Measurements from ENCODE around the gene CACNA1D. TPM values are rescaled to one million over a fixed set of nuclear protein-coding genes. Genes with fewer than 3 reads are reported as not detected.

Gene CACNA1D
- total RNA-seq, 1 donor from 2014 or later, result 2.8 TPM

DNA sequence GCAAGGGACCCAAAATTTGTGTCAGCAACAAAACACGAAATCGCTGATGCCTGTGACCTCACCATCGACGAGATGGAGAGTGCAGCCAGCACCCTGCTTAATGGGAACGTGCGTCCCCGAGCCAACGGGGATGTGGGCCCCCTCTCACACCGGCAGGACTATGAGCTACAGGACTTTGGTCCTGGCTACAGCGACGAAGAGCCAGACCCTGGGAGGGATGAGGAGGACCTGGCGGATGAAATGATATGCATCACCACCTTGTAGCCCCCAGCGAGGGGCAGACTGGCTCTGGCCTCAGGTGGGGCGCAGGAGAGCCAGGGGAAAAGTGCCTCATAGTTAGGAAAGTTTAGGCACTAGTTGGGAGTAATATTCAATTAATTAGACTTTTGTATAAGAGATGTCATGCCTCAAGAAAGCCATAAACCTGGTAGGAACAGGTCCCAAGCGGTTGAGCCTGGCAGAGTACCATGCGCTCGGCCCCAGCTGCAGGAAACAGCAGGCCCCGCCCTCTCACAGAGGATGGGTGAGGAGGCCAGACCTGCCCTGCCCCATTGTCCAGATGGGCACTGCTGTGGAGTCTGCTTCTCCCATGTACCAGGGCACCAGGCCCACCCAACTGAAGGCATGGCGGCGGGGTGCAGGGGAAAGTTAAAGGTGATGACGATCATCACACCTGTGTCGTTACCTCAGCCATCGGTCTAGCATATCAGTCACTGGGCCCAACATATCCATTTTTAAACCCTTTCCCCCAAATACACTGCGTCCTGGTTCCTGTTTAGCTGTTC lies 316.9 kb downstream of the CACNA1D start:
- no peaks in the 10 kb centered on the region for H3K9me3 Mint-ChIP-seq
- TF ChIP-seq, protein P1, sequence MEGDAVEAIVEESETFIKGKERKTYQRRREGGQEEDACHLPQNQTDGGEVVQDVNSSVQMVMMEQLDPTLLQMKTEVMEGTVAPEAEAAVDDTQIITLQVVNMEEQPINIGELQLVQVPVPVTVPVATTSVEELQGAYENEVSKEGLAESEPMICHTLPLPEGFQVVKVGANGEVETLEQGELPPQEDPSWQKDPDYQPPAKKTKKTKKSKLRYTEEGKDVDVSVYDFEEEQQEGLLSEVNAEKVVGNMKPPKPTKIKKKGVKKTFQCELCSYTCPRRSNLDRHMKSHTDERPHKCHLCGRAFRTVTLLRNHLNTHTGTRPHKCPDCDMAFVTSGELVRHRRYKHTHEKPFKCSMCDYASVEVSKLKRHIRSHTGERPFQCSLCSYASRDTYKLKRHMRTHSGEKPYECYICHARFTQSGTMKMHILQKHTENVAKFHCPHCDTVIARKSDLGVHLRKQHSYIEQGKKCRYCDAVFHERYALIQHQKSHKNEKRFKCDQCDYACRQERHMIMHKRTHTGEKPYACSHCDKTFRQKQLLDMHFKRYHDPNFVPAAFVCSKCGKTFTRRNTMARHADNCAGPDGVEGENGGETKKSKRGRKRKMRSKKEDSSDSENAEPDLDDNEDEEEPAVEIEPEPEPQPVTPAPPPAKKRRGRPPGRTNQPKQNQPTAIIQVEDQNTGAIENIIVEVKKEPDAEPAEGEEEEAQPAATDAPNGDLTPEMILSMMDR (IDR thresholded peaks at IDR 0.05; ENCODE audit: unreplicated experiment), result no peak
- peaks cover 11% of the 10 kb centered on the region for H3K4me1 Mint-ChIP-seq
- no peaks in the 10 kb centered on the region for H3K36me3 Mint-ChIP-seq
- no peak overlapping the region for H3K4me3 Mint-ChIP-seq
- peak in 1 of 2 experiments; percentile 26 for DNase-seq (ENCODE audit: low spot score in 2 of 2, unreplicated experiment in 2 of 2)
- H3K27me3 Mint-ChIP-seq (ENCODE audit: low read depth), result no peaks in the 10 kb centered on the region
- no peak overlapping the region for H3K27ac Mint-ChIP-seq

DNA sequence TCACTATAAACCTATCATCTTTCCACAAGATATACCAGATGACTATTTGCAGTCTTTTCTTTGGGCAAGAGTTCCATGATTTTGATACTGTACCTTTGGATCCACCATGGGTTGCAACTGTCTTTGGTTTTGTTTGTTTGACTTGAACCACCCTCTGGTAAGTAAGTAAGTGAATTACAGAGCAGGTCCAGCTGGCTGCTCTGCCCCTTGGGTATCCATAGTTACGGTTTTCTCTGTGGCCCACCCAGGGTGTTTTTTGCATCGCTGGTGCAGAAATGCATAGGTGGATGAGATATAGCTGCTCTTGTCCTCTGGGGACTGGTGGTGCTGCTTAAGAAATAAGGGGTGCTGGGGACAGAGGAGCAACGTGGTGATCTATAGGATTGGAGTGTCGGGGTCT lies 318.0 kb downstream of the CACNA1D start:
- no peaks in the 10 kb centered on the region for H3K27me3 Mint-ChIP-seq (ENCODE audit: low read depth)
- no peak overlapping the region for H3K4me3 Mint-ChIP-seq
- no peaks in the 10 kb centered on the region for H3K36me3 Mint-ChIP-seq
- no peak overlapping the region for H3K27ac Mint-ChIP-seq
- no peaks in the 10 kb centered on the region for H3K9me3 Mint-ChIP-seq
- TF ChIP-seq, protein P1 (IDR thresholded peaks at IDR 0.05; ENCODE audit: unreplicated experiment), result no peak
- DNase-seq (ENCODE audit: low spot score in 2 of 2, unreplicated experiment in 2 of 2), result peak in 1 of 2 experiments; percentile 10
- H3K4me1 Mint-ChIP-seq, result peaks cover 2% of the 10 kb centered on the region

DNA sequence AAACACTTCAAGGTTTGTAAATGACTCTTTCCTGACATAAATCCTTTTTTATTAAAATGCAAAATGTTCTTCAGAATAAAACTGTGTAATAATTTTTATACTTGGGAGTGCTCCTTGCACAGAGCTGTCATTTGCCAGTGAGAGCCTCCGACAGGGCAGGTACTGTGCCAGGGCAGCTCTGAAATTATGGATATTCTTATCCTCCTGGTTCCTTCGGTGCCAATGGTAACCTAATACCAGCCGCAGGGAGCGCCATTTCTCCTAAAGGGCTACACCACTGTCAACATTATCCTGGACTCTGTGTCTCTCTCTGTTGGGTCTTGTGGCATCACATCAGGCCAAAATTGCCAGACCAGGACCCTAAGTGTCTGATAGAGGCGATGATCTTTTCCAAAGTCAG lies 318.8 kb downstream of the CACNA1D start:
- DNase-seq (ENCODE audit: low spot score in 2 of 2, unreplicated experiment in 2 of 2), result no peak
- Mint-ChIP-seq H3K36me3 (no peaks in the 10 kb centered on the region), H3K4me1 (no peaks in the 10 kb centered on the region), H3K27me3 (ENCODE audit: low read depth) (no peaks in the 10 kb centered on the region), H3K27ac (no peak overlapping the region), H3K4me3 (no peak overlapping the region), H3K9me3 (no peaks in the 10 kb centered on the region)
- TF ChIP-seq, protein P1 (IDR thresholded peaks at IDR 0.05; ENCODE audit: unreplicated experiment), result no peak

DNA sequence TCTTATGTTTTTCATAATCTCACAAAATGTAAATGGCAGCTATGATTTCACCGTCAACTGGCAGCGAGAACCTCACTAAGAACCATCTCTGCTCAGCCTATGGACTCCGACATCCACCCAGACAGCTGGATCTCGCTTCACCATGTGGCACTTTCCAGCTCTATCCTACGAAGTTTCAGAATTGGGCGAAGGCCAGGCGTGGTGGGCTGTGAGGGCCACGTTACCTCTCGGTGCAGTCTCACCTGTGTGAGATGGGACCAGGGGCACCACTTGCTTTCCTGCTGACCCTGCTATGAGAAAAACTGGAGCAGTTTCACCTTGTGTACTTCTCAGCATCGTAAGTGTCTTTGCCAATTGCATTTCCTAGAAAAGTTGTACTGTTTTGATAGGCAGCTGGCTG lies 319.5 kb downstream of the CACNA1D start:
- Mint-ChIP-seq H3K9me3 (no peaks in the 10 kb centered on the region), H3K36me3 (no peaks in the 10 kb centered on the region), H3K27ac (no peak overlapping the region), H3K27me3 (ENCODE audit: low read depth) (no peaks in the 10 kb centered on the region), H3K4me1 (no peaks in the 10 kb centered on the region), H3K4me3 (no peak overlapping the region)
- DNase-seq (ENCODE audit: low spot score in 2 of 2, unreplicated experiment in 2 of 2), result peak in 1 of 2 experiments; percentile 9
- TF ChIP-seq, protein P1 (IDR thresholded peaks at IDR 0.05; ENCODE audit: unreplicated experiment), result no peak

DNA sequence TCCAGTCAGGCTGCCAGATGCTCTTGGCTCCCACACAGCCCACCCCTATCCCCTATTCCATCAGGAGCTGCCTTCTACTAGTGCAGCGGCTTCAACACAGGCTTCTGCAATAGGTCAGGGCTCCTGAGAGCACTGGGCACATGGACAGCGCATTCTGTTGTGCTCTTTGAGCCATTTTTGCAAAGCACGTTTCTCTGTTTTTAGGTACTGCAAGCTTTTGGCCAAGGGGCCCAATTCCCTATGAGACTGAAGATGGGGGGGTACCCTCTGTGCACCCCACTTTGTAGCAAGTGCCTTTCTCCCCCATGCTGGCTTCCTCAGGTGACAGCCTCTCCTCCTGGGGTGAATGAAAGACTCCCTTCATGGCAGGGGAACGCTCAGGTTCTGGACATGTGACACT lies 320.7 kb downstream of the CACNA1D start:
- DNase-seq (ENCODE audit: low spot score in 2 of 2, unreplicated experiment in 2 of 2), result peak in 1 of 2 experiments; percentile 17
- Mint-ChIP-seq H3K27ac (no peak overlapping the region), H3K4me3 (no peak overlapping the region)

More for the DNA sequence above, 320.7 kb downstream of the CACNA1D start:
- Mint-ChIP-seq H3K4me1 (no peaks in the 10 kb centered on the region), H3K9me3 (no peaks in the 10 kb centered on the region), H3K36me3 (no peaks in the 10 kb centered on the region), H3K27me3 (ENCODE audit: low read depth) (no peaks in the 10 kb centered on the region)
- TF ChIP-seq, protein P1 (IDR thresholded peaks at IDR 0.05; ENCODE audit: unreplicated experiment), result no peak
